Fibroblast of upper back skin (primary cell): ENCODE data around the gene TCIRG1.

Experiments
- DNase-seq: peaks from one replicate; pipeline ENCODE4 v3.0.0-alpha.2; 2013

Gene TCIRG1

GRCh38 chr11:68052137-68052873 is 13.5 kb downstream of the TCIRG1 start:
- no peak for DNase-seq

GRCh38 chr11:68053117-68053516 is 14.3 kb downstream of the TCIRG1 start:
- no peak for DNase-seq

- DNase-seq, result no peak
Measured at GRCh38 chr11:68053981-68054812, 15.4 kb downstream of the TCIRG1 start.

- no peak for DNase-seq
Measured at GRCh38 chr11:68056317-68057285, 17.8 kb downstream of the TCIRG1 start.

- no peak for DNase-seq
Measured at GRCh38 chr11:68057807-68058206, 19.0 kb downstream of the TCIRG1 start.

- no peak for DNase-seq
Measured at GRCh38 chr11:68061508-68061907, 22.7 kb downstream of the TCIRG1 start.

GRCh38 chr11:68064926-68065325 is 26.1 kb downstream of the TCIRG1 start:
- DNase-seq, result no peak

- no peak for DNase-seq
Measured at GRCh38 chr11:68065841-68066240, 27.0 kb downstream of the TCIRG1 start.

- DNase-seq, result no peak
Measured at GRCh38 chr11:68066742-68067141, 27.9 kb downstream of the TCIRG1 start.

- no peak for DNase-seq
Measured at GRCh38 chr11:68067991-68068390, 29.2 kb downstream of the TCIRG1 start.

GRCh38 chr11:68071281-68072048 is 32.6 kb downstream of the TCIRG1 start:
- DNase-seq, result no peak

GRCh38 chr11:68074584-68075352 is 35.9 kb downstream of the TCIRG1 start:
- no peak for DNase-seq

GRCh38 chr11:68076371-68077042 is 37.7 kb downstream of the TCIRG1 start:
- no peak for DNase-seq

- DNase-seq, result no peak
Measured at GRCh38 chr11:68077617-68078582, 39.1 kb downstream of the TCIRG1 start.

GRCh38 chr11:68080860-68081259 is 42.0 kb downstream of the TCIRG1 start:
- no peak for DNase-seq

GRCh38 chr11:68081691-68082090 is 42.9 kb downstream of the TCIRG1 start:
- no peak for DNase-seq

GRCh38 chr11:68082481-68082880 is 43.7 kb downstream of the TCIRG1 start:
- no peak for DNase-seq

GRCh38 chr11:68083517-68083916 is 44.7 kb downstream of the TCIRG1 start:
- no peak for DNase-seq

GRCh38 chr11:68089679-68090078 is 50.9 kb downstream of the TCIRG1 start:
- no peak for DNase-seq

- no peak for DNase-seq
Measured at GRCh38 chr11:68090287-68090686, 51.5 kb downstream of the TCIRG1 start.
